Ishikawa (cell line): ENCODE measurements around the gene WDR4.

Experiments used
- CEBPB ChIP-seq: IDR thresholded peaks from 2 replicates; pipeline ENCODE4 v1.6.1; 2012
- CREB1 ChIP-seq: IDR thresholded peaks from 2 replicates; pipeline ENCODE4 v1.6.1; 2012; ENCODE audit warnings: low read depth
- EGR1 ChIP-seq: IDR thresholded peaks from 2 replicates; pipeline ENCODE4 v1.6.1; 2012
- EP300 ChIP-seq: IDR thresholded peaks from 2 replicates; pipeline ENCODE4 v1.6.1; 2012; ENCODE audit warnings: borderline replicate concordance
- FOXM1 ChIP-seq: IDR thresholded peaks from 2 replicates; pipeline ENCODE4 v1.6.1; 2012; ENCODE audit warnings: low read depth, borderline replicate concordance
- NFIC ChIP-seq: IDR thresholded peaks from 2 replicates; pipeline ENCODE4 v1.6.1; 2012
- RAD21 ChIP-seq: IDR thresholded peaks from 2 replicates; pipeline ENCODE4 v1.6.1; 2012; ENCODE audit warnings: low read depth
- TAF1 ChIP-seq: IDR thresholded peaks from 2 replicates; pipeline ENCODE4 v1.6.1; 2012; ENCODE audit warnings: low read depth, mild to moderate bottlenecking
- TCF12 ChIP-seq: IDR thresholded peaks from 2 replicates; pipeline ENCODE4 v1.6.1; 2012; ENCODE audit warnings: low read depth
- TEAD4 ChIP-seq: IDR thresholded peaks from 2 replicates; pipeline ENCODE4 v1.6.1; 2012
- YY1 ChIP-seq: IDR thresholded peaks from 2 replicates; pipeline ENCODE4 v1.6.1; 2012; ENCODE audit warnings: low read depth
- ZBTB7A ChIP-seq: IDR thresholded peaks from 2 replicates; pipeline ENCODE4 v1.6.1; 2012; ENCODE audit warnings: low read depth
- TF ChIP-seq, protein P1 (sequence below): IDR thresholded peaks from 2 replicates; pipeline ENCODE4 v1.6.1; 2012
- TF ChIP-seq, protein P2 (sequence below): IDR thresholded peaks from 2 replicates; pipeline ENCODE4 v1.6.1; 2012; ENCODE audit warnings: low read depth, mild to moderate bottlenecking
- TF ChIP-seq, protein P3 (sequence below): IDR thresholded peaks from 2 replicates; pipeline ENCODE4 v1.6.1; 2012

The WDR4 gene

DNA sequence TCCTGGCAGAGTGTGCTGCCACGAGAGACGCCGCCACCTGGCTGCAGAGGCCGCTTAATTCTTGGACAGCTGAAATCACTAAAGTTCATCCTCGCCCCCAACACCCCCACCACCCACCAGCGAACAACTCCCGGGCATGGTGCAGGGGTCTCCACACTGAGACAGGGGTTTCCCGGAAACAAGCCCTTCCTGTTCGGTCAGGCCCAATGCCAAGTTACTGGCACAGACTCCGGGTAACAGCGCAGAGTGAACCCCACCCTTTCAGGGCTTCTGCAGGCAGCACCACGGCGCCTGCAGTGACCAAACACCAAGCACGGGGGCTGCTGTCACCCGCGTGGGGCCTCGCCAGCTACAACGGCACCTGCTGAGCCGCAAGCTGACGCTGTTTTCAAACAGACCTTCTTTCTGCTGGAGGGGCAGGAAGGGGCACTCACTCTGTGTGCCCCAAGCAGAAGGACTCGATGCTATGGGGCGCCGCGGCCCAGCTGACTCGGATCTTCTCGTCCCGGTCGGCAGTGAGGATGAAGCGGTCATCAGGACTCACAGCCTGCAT, 17.4 kb downstream of the WDR4 start:
- TF ChIP-seq EGR1 (no peak), ZBTB7A (no peak), TCF12 (no peak)
- TF ChIP-seq, protein P1, sequence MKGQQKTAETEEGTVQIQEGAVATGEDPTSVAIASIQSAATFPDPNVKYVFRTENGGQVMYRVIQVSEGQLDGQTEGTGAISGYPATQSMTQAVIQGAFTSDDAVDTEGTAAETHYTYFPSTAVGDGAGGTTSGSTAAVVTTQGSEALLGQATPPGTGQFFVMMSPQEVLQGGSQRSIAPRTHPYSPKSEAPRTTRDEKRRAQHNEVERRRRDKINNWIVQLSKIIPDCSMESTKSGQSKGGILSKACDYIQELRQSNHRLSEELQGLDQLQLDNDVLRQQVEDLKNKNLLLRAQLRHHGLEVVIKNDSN, result no peak

DNA sequence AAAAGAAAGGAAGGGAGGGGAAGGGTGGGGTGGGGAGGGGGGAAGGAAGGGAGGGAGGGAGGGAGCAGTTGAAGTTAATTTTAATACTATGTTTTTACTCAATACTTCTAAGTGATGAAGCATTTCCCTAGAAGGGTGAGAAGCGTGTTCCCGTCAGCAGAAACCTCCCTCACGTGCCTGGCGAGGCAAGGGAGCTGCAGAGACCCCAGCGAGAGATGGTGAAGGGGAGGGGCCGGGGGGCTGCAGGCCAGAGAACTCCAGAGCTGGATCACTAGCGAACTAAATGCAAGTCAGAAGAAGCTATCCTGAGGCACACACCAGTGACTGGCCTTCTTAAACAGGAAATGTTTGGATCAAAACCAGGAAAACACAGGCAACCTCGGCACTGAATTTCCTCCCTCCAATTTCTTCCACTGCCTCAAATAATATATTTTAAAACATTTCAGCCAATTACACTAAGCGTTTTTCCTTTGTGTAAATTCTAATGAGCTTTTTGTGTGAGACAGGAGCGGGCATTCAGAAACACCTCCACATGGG, 18.0 kb downstream of the WDR4 start:
- TF ChIP-seq YY1, result no peak
- no peak for TF ChIP-seq ZBTB7A
- TF ChIP-seq FOXM1, result no peak
- TF ChIP-seq TEAD4, result no peak
- no peak for TF ChIP-seq NFIC
- TF ChIP-seq EP300, result no peak
- TF ChIP-seq TAF1, result no peak
- TF ChIP-seq, protein P2, sequence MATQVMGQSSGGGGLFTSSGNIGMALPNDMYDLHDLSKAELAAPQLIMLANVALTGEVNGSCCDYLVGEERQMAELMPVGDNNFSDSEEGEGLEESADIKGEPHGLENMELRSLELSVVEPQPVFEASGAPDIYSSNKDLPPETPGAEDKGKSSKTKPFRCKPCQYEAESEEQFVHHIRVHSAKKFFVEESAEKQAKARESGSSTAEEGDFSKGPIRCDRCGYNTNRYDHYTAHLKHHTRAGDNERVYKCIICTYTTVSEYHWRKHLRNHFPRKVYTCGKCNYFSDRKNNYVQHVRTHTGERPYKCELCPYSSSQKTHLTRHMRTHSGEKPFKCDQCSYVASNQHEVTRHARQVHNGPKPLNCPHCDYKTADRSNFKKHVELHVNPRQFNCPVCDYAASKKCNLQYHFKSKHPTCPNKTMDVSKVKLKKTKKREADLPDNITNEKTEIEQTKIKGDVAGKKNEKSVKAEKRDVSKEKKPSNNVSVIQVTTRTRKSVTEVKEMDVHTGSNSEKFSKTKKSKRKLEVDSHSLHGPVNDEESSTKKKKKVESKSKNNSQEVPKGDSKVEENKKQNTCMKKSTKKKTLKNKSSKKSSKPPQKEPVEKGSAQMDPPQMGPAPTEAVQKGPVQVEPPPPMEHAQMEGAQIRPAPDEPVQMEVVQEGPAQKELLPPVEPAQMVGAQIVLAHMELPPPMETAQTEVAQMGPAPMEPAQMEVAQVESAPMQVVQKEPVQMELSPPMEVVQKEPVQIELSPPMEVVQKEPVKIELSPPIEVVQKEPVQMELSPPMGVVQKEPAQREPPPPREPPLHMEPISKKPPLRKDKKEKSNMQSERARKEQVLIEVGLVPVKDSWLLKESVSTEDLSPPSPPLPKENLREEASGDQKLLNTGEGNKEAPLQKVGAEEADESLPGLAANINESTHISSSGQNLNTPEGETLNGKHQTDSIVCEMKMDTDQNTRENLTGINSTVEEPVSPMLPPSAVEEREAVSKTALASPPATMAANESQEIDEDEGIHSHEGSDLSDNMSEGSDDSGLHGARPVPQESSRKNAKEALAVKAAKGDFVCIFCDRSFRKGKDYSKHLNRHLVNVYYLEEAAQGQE, result no peak
- TF ChIP-seq TCF12, result no peak
- TF ChIP-seq RAD21, result no peak
- TF ChIP-seq EGR1, result no peak
- TF ChIP-seq, protein P3, sequence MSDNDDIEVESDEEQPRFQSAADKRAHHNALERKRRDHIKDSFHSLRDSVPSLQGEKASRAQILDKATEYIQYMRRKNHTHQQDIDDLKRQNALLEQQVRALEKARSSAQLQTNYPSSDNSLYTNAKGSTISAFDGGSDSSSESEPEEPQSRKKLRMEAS, result no peak
- no peak for TF ChIP-seq CEBPB
- TF ChIP-seq, protein P1, result no peak
- TF ChIP-seq CREB1, result no peak

DNA sequence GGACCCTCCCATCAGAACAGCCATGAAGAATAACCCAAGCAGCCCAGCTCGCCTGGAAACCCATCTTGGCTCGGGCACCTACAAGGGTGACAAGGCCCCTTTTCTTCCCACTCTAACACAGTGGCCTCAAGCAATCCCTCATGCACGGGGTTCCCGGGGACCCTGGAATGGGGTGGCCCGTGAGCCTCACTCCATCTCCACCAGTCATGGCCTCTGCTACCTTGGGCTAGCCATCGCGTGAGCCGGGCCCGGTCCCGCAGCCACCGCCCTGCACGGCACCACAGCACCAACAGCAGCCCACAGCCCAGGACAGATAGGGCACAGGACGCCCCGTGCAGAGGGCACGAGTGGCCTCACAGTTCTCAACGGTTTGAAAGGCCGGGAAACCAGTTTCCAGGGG, 19.0 kb downstream of the WDR4 start:
- TF ChIP-seq EGR1, result no peak
- TF ChIP-seq FOXM1, result no peak
- TF ChIP-seq RAD21, result no peak
- TF ChIP-seq, protein P1, result no peak
- TF ChIP-seq ZBTB7A, result no peak
- TF ChIP-seq, protein P3, result no peak
- no peak for TF ChIP-seq YY1
- no peak for TF ChIP-seq TEAD4
- no peak for TF ChIP-seq TAF1
- no peak for TF ChIP-seq EP300

DNA sequence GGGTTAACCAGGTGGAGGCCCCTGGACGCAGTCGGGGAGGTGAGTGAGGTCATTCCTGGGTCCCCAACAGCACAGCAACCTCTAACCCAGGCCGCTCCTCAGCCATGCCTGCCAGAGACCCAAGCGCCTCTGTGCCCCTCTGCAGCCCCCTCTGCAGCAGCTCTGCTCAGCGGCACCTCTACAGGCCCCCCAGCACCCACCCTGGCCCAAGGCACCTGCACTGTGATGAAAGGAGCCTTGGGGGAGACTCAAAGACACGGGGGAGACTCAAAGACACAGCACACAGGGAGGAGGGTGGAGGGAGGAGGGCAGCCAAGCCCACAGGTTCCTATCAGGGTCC, 19.5 kb downstream of the WDR4 start:
- no peak for TF ChIP-seq FOXM1
- TF ChIP-seq TAF1, result no peak
- TF ChIP-seq TEAD4, result no peak
- TF ChIP-seq NFIC, result no peak
- no peak for TF ChIP-seq CREB1
- TF ChIP-seq, protein P2, result no peak
- TF ChIP-seq CEBPB, result no peak
- TF ChIP-seq, protein P3, result no peak
- no peak for TF ChIP-seq EP300
- TF ChIP-seq, protein P1, result no peak
- no peak for TF ChIP-seq TCF12
- TF ChIP-seq YY1, result no peak

DNA sequence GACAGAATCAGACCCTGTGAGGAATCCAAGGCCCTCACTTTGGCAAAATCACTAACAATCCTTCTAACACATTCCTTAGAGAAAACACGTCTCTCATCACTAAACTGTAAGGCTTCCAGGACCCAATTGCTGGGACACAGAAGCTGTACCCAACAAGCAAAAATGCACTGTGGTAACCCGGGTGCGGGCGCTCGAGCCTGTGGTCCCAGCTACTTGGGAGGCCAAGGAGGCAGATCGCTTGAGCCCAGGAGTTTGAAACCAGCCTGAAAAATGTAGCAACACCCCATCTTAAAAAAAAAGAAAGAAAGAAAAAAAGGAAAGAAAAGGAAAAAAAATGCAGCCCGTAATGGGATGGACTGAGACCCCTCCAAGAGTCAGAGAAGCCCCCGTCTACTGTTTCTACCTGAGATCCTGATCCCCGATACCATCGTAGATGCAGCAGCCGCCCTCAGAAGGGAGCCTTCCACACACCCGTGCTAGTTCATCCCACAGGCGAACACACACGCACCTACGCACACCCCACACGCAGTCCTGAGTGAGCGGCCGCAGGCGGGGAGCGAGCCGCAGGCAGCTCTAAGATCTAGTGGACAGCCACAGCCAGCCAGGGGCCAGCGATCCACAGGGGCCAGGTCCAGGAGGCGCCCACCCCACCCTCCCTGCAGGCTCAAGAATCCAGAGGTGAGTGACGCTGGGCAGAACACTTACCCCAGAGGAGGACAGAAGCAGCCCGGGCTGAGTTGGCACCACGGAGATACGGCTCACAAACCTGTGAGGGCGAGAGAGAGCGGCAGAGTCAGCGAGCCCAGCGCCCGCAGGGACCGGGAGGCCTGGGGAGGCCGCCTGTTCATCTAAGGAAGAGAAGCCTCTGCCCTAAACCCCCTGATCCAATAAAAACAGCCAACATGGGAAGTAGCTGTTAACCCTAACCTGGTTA, 20.1 kb downstream of the WDR4 start:
- TF ChIP-seq, protein P2, result no peak
- TF ChIP-seq CREB1 (no peak), EP300 (no peak)
